NOMO-1 (cell line): ENCODE measurements around the gene GPHB5.
"Not testable (repeated sequence)": the region's sequence is repeated elsewhere in the genome, so short reads cannot be mapped to it uniquely, and the experiment has no call there.

Experiments
- DNase-seq, 2 experiments: peaks; one replicate each; lab custom pipeline; 2025; ENCODE audit not compliant: unreplicated experiment in 2 of 2; lab: John Stamatoyannopoulos, UW

GPHB5 gene, protein sequence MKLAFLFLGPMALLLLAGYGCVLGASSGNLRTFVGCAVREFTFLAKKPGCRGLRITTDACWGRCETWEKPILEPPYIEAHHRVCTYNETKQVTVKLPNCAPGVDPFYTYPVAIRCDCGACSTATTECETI

DNA sequence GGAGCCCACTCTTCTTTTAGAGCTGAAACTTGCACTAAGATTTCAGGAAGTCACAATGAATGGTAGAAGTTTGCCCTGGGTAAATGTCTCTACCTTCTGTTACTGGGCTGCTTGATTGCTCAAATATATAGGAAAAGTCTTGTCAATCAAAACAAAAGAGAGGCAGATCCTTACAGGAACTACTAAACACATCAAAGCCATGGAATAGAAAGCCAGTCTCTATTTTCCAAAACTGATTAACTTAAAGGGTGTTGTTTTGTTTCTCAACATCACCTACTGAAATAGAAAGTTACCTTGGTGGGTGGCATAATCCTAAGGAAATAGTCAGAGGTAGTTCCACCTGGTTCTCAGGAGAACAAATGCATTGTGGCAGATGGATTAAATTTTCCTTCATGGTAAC is at the start of gene GPHB5:
Gene GPHB5 (minus strand): TSS at position 101 of the 400 bp plus-strand sequence. CDS start 1,086 bp downstream, outside the sequence.
- no peak for DNase-seq

GRCh38 chr14:63367742-63368364 is 49.1 kb upstream of the GPHB5 start:
- DNase-seq = no peak

DNA sequence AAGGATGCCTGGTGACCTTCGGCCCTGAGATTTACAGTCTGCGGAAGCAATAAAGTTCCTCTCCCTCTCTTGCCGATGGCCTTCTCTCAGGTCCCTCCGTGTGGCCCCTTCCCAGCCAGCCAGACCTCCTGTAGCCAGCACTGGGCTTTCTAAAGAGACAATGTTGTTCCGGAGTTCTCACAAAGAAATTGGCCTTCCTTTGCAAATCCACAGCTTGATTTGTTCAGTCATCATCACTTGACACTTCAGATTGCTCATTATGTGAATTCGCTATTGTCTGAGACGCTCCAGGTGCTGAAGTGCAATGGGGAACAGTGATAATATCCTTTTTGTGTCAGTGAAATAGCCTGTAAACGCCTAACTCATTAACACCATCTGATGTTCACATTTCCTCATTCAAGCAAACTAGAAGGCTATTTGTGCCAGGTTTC is 43.7 kb upstream of the GPHB5 start:
- DNase-seq = no peak

GRCh38 chr14:63361790-63362189 is 43.1 kb upstream of the GPHB5 start:
- no peak for DNase-seq

- no peak for DNase-seq
Observed at GRCh38 chr14:63357841-63358240, 39.1 kb upstream of the GPHB5 start.

DNA sequence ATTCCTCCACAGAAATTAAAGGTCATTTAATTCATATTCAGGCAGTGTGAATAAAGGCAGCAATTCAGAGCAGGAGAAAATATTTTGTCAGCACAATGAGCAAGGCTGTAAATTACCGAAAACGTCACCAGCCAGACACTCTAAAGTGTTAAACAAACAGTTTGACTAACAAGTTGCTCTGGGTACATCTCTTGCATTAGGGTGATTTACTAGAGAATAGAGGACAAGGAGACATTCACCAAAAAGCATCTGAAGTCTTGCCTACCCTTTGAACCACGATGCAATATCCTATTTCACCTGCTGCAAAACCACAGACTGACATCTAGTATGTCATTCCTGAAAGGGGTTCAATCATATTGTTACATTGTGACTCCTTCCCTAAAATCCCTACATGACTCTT is 27.1 kb upstream of the GPHB5 start:
- DNase-seq = no peak

DNA sequence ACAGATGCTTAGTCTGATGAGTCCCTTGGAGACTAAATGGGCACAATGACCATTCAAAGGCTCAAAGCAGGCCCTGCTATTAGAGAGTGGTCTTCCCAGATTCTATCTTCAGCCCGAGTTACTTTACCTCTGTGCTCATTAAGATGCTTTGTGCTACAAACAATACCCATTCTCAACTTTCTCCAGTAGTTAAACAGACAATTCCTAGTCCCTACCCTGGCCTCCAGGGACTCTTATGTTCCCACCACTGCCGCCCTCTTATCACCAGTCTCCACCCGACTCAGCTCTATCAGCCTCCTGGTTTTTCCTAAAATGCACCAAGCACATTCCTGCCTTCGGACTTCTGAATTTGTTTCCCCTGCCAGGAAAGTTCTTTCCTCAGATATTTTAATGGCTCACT is 25.6 kb upstream of the GPHB5 start:
- no peak for DNase-seq

DNA sequence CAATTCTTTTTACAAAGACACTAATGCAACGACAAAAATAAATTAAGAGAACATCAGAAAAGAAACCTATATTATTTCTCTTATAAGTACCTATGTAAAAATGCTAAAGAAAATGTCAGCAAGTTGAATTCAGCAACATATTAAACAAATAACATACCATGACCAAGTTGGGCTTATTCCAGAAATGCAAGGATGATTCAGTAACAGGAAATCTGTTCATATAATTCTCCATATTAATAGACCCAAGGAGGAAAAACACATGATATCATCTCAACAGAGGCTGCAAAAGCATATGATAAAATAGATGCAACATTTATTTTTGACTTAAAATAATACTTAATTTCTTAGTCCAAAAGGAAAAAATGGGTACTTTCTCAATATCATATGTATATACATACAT is 25.1 kb upstream of the GPHB5 start:
- DNase-seq = no peak

- no peak for DNase-seq
Observed at GRCh38 chr14:63342371-63342770, 23.6 kb upstream of the GPHB5 start.

DNA sequence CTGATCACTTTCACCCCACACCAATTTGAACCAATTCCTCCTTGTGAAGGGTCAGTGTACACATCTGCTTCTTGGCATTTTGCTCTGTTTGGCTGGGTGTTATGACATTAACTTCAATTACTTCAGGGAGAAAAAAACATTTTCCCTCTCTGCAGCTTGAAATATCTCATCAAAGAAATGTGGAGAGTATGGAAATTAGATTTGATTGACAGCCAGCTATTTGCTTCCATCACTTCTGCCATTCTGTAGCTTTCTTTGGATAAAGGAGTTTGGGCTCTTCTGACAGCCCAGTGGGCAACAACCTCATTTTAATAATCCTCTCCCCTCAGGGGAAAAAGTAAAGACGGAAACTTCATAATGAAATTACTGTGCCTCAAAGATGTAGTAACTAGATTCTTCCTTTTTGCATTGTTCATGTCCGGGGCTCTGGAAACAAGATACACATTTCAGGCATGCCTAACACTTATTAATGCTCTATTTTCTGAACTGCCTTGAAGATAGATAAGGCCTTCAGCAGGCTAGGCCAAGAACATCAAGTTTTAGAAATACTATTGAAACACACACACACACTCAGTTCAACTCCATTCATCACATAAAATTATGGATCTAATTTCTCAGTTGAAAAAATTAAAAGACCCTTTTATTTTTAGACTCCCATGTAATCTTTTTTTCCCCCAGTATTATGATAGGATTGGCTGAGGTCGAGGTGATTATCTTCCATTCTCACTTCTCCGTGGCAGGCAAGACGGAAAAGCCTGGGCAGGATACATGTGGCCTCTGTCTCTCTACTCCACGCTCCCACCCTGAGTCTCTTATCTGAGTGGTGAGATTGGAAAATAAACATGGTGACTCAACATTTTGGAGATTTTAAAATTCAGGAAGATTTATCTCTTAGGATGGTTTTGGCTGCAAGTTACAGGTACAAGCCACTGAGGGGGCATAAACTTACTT is 10.3 kb upstream of the GPHB5 start:
- no peak for DNase-seq

- DNase-seq = no peak
Observed at GRCh38 chr14:63326840-63327239, 8.1 kb upstream of the GPHB5 start.

GRCh38 chr14:63322897-63323573 is 4.3 kb upstream of the GPHB5 start:
- no peak for DNase-seq

- no peak for DNase-seq
Observed at GRCh38 chr14:63322472-63322871, 3.7 kb upstream of the GPHB5 start.

GRCh38 chr14:63308723-63309317 is 9.9 kb downstream of the GPHB5 start:
- DNase-seq = no peak

- not testable (repeated sequence) for DNase-seq
Observed at GRCh38 chr14:63304429-63304828, 14.3 kb downstream of the GPHB5 start.

GRCh38 chr14:63301891-63302534 is 16.7 kb downstream of the GPHB5 start:
- no peak for DNase-seq

DNA sequence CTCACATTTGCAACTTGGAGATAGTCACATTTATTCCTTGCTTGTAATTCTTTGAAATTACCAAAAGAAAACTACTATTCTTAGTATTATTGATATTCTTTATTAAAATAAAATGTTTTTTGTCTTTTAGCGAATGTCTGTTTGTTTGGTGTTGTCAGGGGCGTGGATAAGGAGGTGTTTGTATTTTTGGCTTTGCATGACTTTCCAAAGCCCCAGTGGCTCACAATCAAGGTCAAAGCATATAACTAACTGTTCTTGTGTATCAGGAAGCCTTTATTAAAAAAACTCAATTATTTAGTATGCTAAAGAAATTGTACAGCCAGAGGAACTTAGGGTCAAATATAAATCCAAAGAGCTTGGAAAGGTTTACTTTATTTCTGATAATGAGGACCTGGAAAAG is 17.9 kb downstream of the GPHB5 start:
- no peak for DNase-seq

GRCh38 chr14:63299351-63300110 is 19.2 kb downstream of the GPHB5 start:
- no peak for DNase-seq

DNA sequence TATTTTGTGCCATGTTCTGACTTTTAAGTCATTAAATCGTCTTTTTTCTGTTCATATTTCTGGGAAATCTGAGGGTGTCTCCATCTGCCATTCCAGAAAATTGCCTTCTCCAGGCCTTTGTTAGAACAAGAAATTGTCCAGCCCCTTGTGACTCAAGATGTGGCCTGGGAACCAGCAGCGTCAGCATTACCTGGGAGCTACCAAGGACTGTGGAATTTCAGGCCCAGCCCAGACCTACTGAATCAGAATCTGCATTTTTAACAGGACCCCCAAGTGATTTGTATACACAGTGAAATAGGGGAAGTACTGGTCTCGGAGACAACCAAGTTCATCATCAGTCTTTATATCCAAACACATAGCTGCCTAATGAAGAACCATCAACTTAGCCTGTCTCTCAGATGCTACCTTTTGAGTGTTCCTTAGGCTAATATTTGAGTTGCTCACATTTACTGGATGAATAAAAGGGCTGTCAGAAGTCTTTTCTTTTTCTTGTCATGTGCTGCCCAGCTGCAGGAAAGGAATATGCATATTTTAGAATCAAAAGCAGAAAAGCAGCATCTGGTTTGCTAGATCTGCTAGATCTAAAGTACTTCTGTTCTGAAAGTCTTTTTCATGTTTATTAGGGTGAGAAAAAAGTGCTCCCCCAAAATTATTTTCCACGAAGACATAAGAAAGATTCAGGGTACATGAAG is 21.2 kb downstream of the GPHB5 start:
- no peak for DNase-seq
